ENCODE results near the gene BAHCC1.

GRCh38 chr17:81500047-81500446 lies 104.8 kb downstream of the BAHCC1 start:
- TF ChIP-seq CTCF (IDR thresholded peaks at IDR 0.05; ENCODE audit: low read depth, low read length, poor library complexity, severe bottlenecking) = no peak
- no peak for TF ChIP-seq EZH2phosphoT487 (IDR thresholded peaks at IDR 0.05; ENCODE audit: borderline replicate concordance, low read length)
